ENCODE data around the gene CRABP2. TPM values are rescaled to one million over a fixed set of nuclear protein-coding genes. Genes with fewer than 3 reads are reported as not detected.

Gene CRABP2
- total RNA-seq, 6 experiments from 2014 or later, result 0.24 TPM; not detected in 5

GRCh38 chr1:156689035-156689952 is 16.1 kb downstream of the CRABP2 start:
- ATAC-seq, result peak; percentile 91 to 96 (median 96)
- H3K4me3 ChIP-seq, result no peak overlapping the region
- TF ChIP-seq POLR2A (IDR thresholded peaks at IDR 0.05) (no peak), CTCF (IDR thresholded peaks at IDR 0.05) (peak; percentile 85 to 90 (median 87))
- intact Hi-C loops (cut with DNase I), result loop anchor here in 1 of 2 donors (5.0 kb wide), 1 partner anchor 33 kb away; no protein-coding TSS in a partner anchor
- WGBS (ENCODE audit: insufficient coverage, low coverage, low lambda C conversion rate, missing lambda C conversion rate), result 1% methylated on average over 19 of the region's 23 CpGs
- H3K4me1 ChIP-seq, result peaks cover 0 to 7% (median 0%) of the 10 kb centered on the region in 4 donors
- no peaks in the 10 kb centered on the region for H3K36me3 ChIP-seq
- no peaks in the 10 kb centered on the region for H3K9me3 ChIP-seq
- H3K27ac ChIP-seq, result no peak overlapping the region
- peak; percentile 66 to 73 (median 66) for DNase-seq
- peaks cover 0 to 5% of the 10 kb centered on the region in 2 donors for H3K27me3 ChIP-seq

- H3K9me3 ChIP-seq, result no peaks in the 10 kb centered on the region
- H3K36me3 ChIP-seq, result no peaks in the 10 kb centered on the region
- 48% methylated on average over 2 of the region's 5 CpGs for WGBS (ENCODE audit: insufficient coverage, low coverage, low lambda C conversion rate, missing lambda C conversion rate)
- H3K4me1 ChIP-seq, result peaks cover 0 to 1% (median 0%) of the 10 kb centered on the region in 4 donors
- no peak for DNase-seq
- H3K27ac ChIP-seq, result no peak overlapping the region
- no peak for ATAC-seq
- intact Hi-C loops (cut with DNase I), result no loop called here
- H3K27me3 ChIP-seq, result no peaks in the 10 kb centered on the region
- no peak for TF ChIP-seq POLR2A (IDR thresholded peaks at IDR 0.05)
- no peak overlapping the region for H3K4me3 ChIP-seq
Observed at GRCh38 chr1:156684227-156684782, 21.1 kb downstream of the CRABP2 start.

GRCh38 chr1:156682166-156682890 is 23.1 kb downstream of the CRABP2 start:
- DNase-seq (no peak), ATAC-seq (no peak)
- H3K36me3 ChIP-seq, result no peaks in the 10 kb centered on the region
- no peak for TF ChIP-seq CTCF (IDR thresholded peaks at IDR 0.05)
- TF ChIP-seq POLR2A (IDR thresholded peaks at IDR 0.05), result no peak
- no peaks in the 10 kb centered on the region for H3K4me1 ChIP-seq
- peaks cover 0 to 3% of the 10 kb centered on the region in 2 donors for H3K27me3 ChIP-seq
- 29% methylated on average over 2 of the region's 5 CpGs for WGBS (ENCODE audit: insufficient coverage, low coverage, low lambda C conversion rate, missing lambda C conversion rate)
- intact Hi-C loops (cut with DNase I), result no loop called here
- no peak overlapping the region for H3K27ac ChIP-seq
- H3K9me3 ChIP-seq, result no peaks in the 10 kb centered on the region
- no peak overlapping the region for H3K4me3 ChIP-seq

- 80% methylated on average over 4 of the region's 8 CpGs for WGBS (ENCODE audit: insufficient coverage, low coverage, low lambda C conversion rate, missing lambda C conversion rate)
- no peak overlapping the region for H3K4me3 ChIP-seq
- intact Hi-C loops (cut with DNase I), result no loop called here
- H3K36me3 ChIP-seq, result no peaks in the 10 kb centered on the region
- no peaks in the 10 kb centered on the region for H3K9me3 ChIP-seq
- DNase-seq, result no peak
- H3K4me1 ChIP-seq, result no peaks in the 10 kb centered on the region
- no peak overlapping the region for H3K27ac ChIP-seq
- peaks cover 0 to 7% of the 10 kb centered on the region in 2 donors for H3K27me3 ChIP-seq
- TF ChIP-seq CTCF (IDR thresholded peaks at IDR 0.05) (no peak), POLR2A (IDR thresholded peaks at IDR 0.05) (no peak)
- no peak for ATAC-seq
Observed at GRCh38 chr1:156681196-156681960, 24.0 kb downstream of the CRABP2 start.
